GM23248 (cell line): Measurements from ENCODE around the gene ANLN. TPM values are rescaled to one million over a fixed set of nuclear protein-coding genes. Genes with fewer than 3 reads are reported as not detected.
"Not testable (repeated sequence)": the region's sequence is repeated elsewhere in the genome, so short reads cannot be mapped to it uniquely, and the experiment has no call there.

Experiments used
- DNase-seq: peaks from one replicate; pipeline ENCODE4 v3.0.0-alpha.2; 2015
- H2AFZ ChIP-seq: fragments of 200-600 bp; sonication (generic); 2 replicates; pipeline ENCODE4 v1.6.1; 2016; ENCODE audit warnings: antibody characterized with exemption
- H3F3A ChIP-seq: fragments of 200-600 bp; sonication (generic); 2 replicates; pipeline ENCODE4 v1.6.1; 2016; ENCODE audit warnings: mild to moderate bottlenecking, antibody characterized with exemption, mixed run types; ENCODE audit not compliant: insufficient read depth
- H3K27ac ChIP-seq: fragments of 200-600 bp; sonication (generic); 2 replicates; pipeline ENCODE4 v1.5.1; 2016; ENCODE audit warnings: mild to moderate bottlenecking
- H3K27me3 ChIP-seq: fragments of 200-600 bp; sonication (generic); replicated peaks from 2 replicates; pipeline ENCODE4 v1.6.1; 2016; ENCODE audit warnings: mild to moderate bottlenecking; ENCODE audit not compliant: insufficient read depth
- H3K36me3 ChIP-seq: fragments of 200-600 bp; sonication (generic); 2 replicates; pipeline ENCODE4 v1.6.1; 2016; ENCODE audit warnings: low read depth, mild to moderate bottlenecking
- H3K4me1 ChIP-seq: fragments of 200-600 bp; sonication (generic); 2 replicates; pipeline ENCODE4 v1.6.1; 2016; ENCODE audit warnings: mild to moderate bottlenecking; ENCODE audit not compliant: insufficient read depth
- H3K4me2 ChIP-seq: fragments of 200-600 bp; sonication (generic); one replicate; pipeline ENCODE4 v1.6.1; 2016; ENCODE audit warnings: mild to moderate bottlenecking; ENCODE audit not compliant: unreplicated experiment
- H3K4me3 ChIP-seq: fragments of 200-600 bp; sonication (generic); 2 replicates; pipeline ENCODE4 v1.5.1; 2016; ENCODE audit warnings: mild to moderate bottlenecking
- H3K79me2 ChIP-seq: fragments of 200-600 bp; sonication (generic); 2 replicates; pipeline ENCODE4 v1.6.1; 2016; ENCODE audit warnings: mild to moderate bottlenecking; ENCODE audit not compliant: insufficient read depth
- H3K9ac ChIP-seq: fragments of 200-600 bp; sonication (generic); 2 replicates; pipeline ENCODE4 v1.6.1; 2016; ENCODE audit warnings: mild to moderate bottlenecking
- H3K9me2 ChIP-seq: fragments of 200-600 bp; sonication (generic); 2 replicates; pipeline ENCODE4 v1.6.1; 2016; ENCODE audit warnings: mixed run types, mild to moderate bottlenecking, moderate library complexity; ENCODE audit not compliant: insufficient read depth
- H3K9me3 ChIP-seq: fragments of 200-600 bp; sonication (generic); one replicate; pipeline ENCODE4 v1.6.1; 2017; ENCODE audit warnings: low read depth
- H4K20me1 ChIP-seq: fragments of 200-600 bp; sonication (generic); 2 replicates; pipeline ENCODE4 v1.6.0; 2016; ENCODE audit not compliant: insufficient read depth
- EZH2 ChIP-seq: fragments of 200-600 bp; sonication (generic); IDR thresholded peaks from 2 replicates; pipeline ENCODE4 v1.6.1; 2018; ENCODE audit warnings: antibody characterized with exemption, mild to moderate bottlenecking; ENCODE audit not compliant: insufficient read depth, poor library complexity, severe bottlenecking
- EZH2phosphoT487 ChIP-seq: fragments of 200-600 bp; sonication (generic); IDR thresholded peaks from 2 replicates; pipeline ENCODE4 v1.6.1; 2018; ENCODE audit warnings: antibody characterized with exemption, moderate library complexity, mild to moderate bottlenecking, low read depth; ENCODE audit not compliant: insufficient read depth
- WGBS, 2 experiments: methylation state at CpG; one replicate each; pipeline ENCODE4 v1.1.6; 2015 to 2017; ENCODE audit warnings: low lambda C conversion rate in 2 of 2, low coverage in 1 of 2; ENCODE audit errors: missing lambda C conversion rate in 2 of 2; 5-methylcytosine and 5-hydroxymethylcytosine counted together
- in situ Hi-C: fragments of 300-500 bp; cut with MboI; formaldehyde crosslinking; loops from 2 replicates; pipeline ENCODE4 v1.15.0; 2020
- polyA plus RNA-seq: library from polyadenylated mRNA; unstranded; fragments of >200 nt; fragmentation: Nextera tagmentation; extraction: Ambion mirVana; gene quantifications from 2 replicates; pipeline ENCODE4 v1.2.1, GENCODE V29; 2016
- total RNA-seq: library from RNA; depleted of rRNA; stranded (reverse); fragments of >200 nt; shearing (Covaris generic); gene quantifications from 2 replicates; pipeline ENCODE4 v1.2.3, GENCODE V29; 2014; rRNA removed

The ANLN gene
- total and polyA plus RNA-seq, 2 experiments from 2014 or later, result 38.4 to 55.6 TPM

- H3K27me3 ChIP-seq, result peaks cover 39% of the 10 kb centered on the region
- H3K9ac ChIP-seq, result no peak overlapping the region
- no peaks in the 10 kb centered on the region for H3K4me1 ChIP-seq
- H3K9me3 ChIP-seq, result no peaks in the 10 kb centered on the region
- 40 to 41% methylated on average over 3 of the region's 3 CpGs for WGBS, 2 experiments
- no peaks in the 10 kb centered on the region for H3F3A ChIP-seq
- no peaks in the 10 kb centered on the region for H3K79me2 ChIP-seq
- TF ChIP-seq EZH2phosphoT487, result no peak
- no peak for TF ChIP-seq EZH2
- in situ Hi-C loops, result loop anchor here (25.0 kb wide), 1 partner anchor 696 kb away; no protein-coding TSS in a partner anchor
- no peaks in the 10 kb centered on the region for H3K36me3 ChIP-seq
- H3K4me3 ChIP-seq, result no peak overlapping the region
- H4K20me1 ChIP-seq, result no peaks in the 10 kb centered on the region
- no peak overlapping the region for H3K27ac ChIP-seq
- no peak overlapping the region for H3K4me2 ChIP-seq
- H2AFZ ChIP-seq, result no peak overlapping the region
- no peaks in the 10 kb centered on the region for H3K9me2 ChIP-seq
- no peak for DNase-seq
Observed at GRCh38 chr7:36491317-36491716, 101.7 kb downstream of the ANLN start.

GRCh38 chr7:36496576-36496975 lies 106.9 kb downstream of the ANLN start:
- no peak for TF ChIP-seq EZH2
- TF ChIP-seq EZH2phosphoT487, result no peak
- DNase-seq, result no peak
- 73 to 79% methylated on average over 6 of the region's 6 CpGs for WGBS, 2 experiments
- Histone ChIP-seq H3K4me2 (no peak overlapping the region), H3K79me2 (no peaks in the 10 kb centered on the region), H3K36me3 (no peaks in the 10 kb centered on the region), H3K4me3 (no peak overlapping the region), H3K9ac (no peak overlapping the region), H3F3A (no peaks in the 10 kb centered on the region), H3K4me1 (no peaks in the 10 kb centered on the region), H3K9me2 (no peaks in the 10 kb centered on the region), H4K20me1 (no peaks in the 10 kb centered on the region), H3K9me3 (no peaks in the 10 kb centered on the region), H3K27ac (no peak overlapping the region), H2AFZ (no peak overlapping the region), H3K27me3 (peaks cover 18% of the 10 kb centered on the region)
- in situ Hi-C loops, result loop anchor here (25.0 kb wide), 1 partner anchor 691 kb away; no protein-coding TSS in a partner anchor

GRCh38 chr7:36497176-36497575 lies 107.5 kb downstream of the ANLN start:
- WGBS, 2 experiments, result 72 to 84% methylated on average over 6 of the region's 6 CpGs

GRCh38 chr7:36497775-36498174 lies 108.1 kb downstream of the ANLN start:
- Histone ChIP-seq H3K79me2 (no peaks in the 10 kb centered on the region), H4K20me1 (no peaks in the 10 kb centered on the region), H3K27me3 (peaks cover 7% of the 10 kb centered on the region), H3K9me2 (no peaks in the 10 kb centered on the region), H3K4me2 (no peak overlapping the region), H3K4me3 (no peak overlapping the region), H3K9me3 (no peaks in the 10 kb centered on the region), H3K27ac (no peak overlapping the region), H3K9ac (no peak overlapping the region), H3K4me1 (no peaks in the 10 kb centered on the region), H2AFZ (no peak overlapping the region), H3K36me3 (no peaks in the 10 kb centered on the region), H3F3A (no peaks in the 10 kb centered on the region)
- TF ChIP-seq EZH2phosphoT487, result no peak
- no peak for TF ChIP-seq EZH2
- in situ Hi-C loops, result loop anchor here (25.0 kb wide), 1 partner anchor 690 kb away; no protein-coding TSS in a partner anchor
- no peak for DNase-seq
- WGBS, 2 experiments, result 3% methylated on average over 4 of the region's 4 CpGs

More at GRCh38 chr7:36497176-36497575, 107.5 kb downstream of the ANLN start:
- H3K4me2 ChIP-seq, H3K9me2 ChIP-seq, H3K4me1 ChIP-seq, H3F3A ChIP-seq, DNase-seq, H4K20me1 ChIP-seq, H3K4me3 ChIP-seq, H3K9me3 ChIP-seq, H3K79me2 ChIP-seq, H3K27ac ChIP-seq, H3K9ac ChIP-seq, H3K36me3 ChIP-seq, H2AFZ ChIP-seq: not testable (repeated sequence)
- H3K27me3 ChIP-seq, result peaks cover 13% of the 10 kb centered on the region
- in situ Hi-C loops, result loop anchor here (25.0 kb wide), 1 partner anchor 690 kb away; no protein-coding TSS in a partner anchor

Other genes starting within 250 kb of the ANLN start
- gene EEPD1, start 236.6 kb upstream of the ANLN start, total RNA-seq, result 5.2 and 13.3 TPM in 2 replicates
- 1.6 and 1.9 TPM in 2 replicates for gene EEPD1, start 236.6 kb upstream of the ANLN start, polyA plus RNA-seq